BJ (cell line): ENCODE results near the gene ZMYND8. TPM values are rescaled to one million over a fixed set of nuclear protein-coding genes. Genes with fewer than 3 reads are reported as not detected.
"Not testable (repeated sequence)": the region's sequence is repeated elsewhere in the genome, so short reads cannot be mapped to it uniquely, and the experiment has no call there.

Experiments used
- CTCF ChIA-PET: fragments of 350-600 bp; formaldehyde crosslinking; extraction: SDS; loops from one replicate; lab custom pipeline; 2021; ENCODE audit warnings: antibody characterized with exemption, inconsistent platforms; lab: Yijun Ruan, JAX
- POLR2A ChIA-PET: fragments of 300-600 bp; sonication (Branson Sonifier 250); formaldehyde crosslinking; extraction: SDS; loops from one replicate; lab custom pipeline; 2021; ENCODE audit warnings: antibody characterized with exemption; lab: Charles Lee
- DNase-seq: peaks from one replicate; pipeline ENCODE4 v3.0.0-alpha.2; 2011; ENCODE audit warnings: low read depth
- H3K27me3 ChIP-seq: 2 replicates; pipeline ENCODE4 v1.6.0; 2011; ENCODE audit warnings: low read length; ENCODE audit not compliant: control insufficient read depth, insufficient read depth
- H3K36me3 ChIP-seq: 2 replicates; pipeline ENCODE4 v1.5.1; 2011; ENCODE audit warnings: low read length; ENCODE audit not compliant: control insufficient read depth, insufficient read depth
- H3K4me3 ChIP-seq: 2 replicates; pipeline ENCODE4 v1.5.1; 2011; ENCODE audit warnings: low read depth, mild to moderate bottlenecking, control low read depth, low read length
- polyA plus RNA-seq: library from polyadenylated mRNA; depleted of rRNA; stranded (reverse); fragments of >200 nt; gene quantifications from 2 replicates; pipeline ENCODE4 v1.2.3, GENCODE V29; 2011
- TF ChIP-seq, protein P1 (sequence below): IDR thresholded peaks from 2 replicates; pipeline ENCODE4 v1.5.1; 2011; ENCODE audit warnings: low read depth, mild to moderate bottlenecking, control low read depth, inconsistent platforms, low read length, moderate library complexity; ENCODE audit not compliant: insufficient read depth

Gene ZMYND8
- polyA plus RNA-seq, 1 experiment, result 12.7 TPM

DNA sequence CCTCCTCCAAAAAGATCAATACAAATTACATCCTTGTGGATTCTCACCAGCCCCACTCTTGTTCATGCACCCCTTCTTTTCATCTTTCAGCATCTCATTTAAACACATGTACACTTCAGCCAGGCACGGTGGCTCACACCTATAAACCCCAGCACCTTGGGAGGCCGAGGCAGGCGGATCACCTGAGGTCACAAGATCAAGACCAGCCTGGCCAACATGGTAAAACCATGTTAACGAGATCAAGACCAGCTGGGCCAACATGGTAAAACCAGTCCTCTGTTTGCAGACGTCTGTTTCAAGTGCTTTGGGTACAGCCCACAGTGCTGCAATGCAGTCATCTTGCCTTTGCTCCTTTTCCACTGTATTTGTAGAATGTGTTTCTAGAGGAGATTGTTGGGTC lies 45.3 kb downstream of the ZMYND8 start:
- H3K27me3 ChIP-seq, result no peaks in the 10 kb centered on the region
- CTCF ChIA-PET, result interaction anchor here (0.9 kb wide), 1 partner anchor 73 kb away, joined by 3 read pairs; no protein-coding TSS in a partner anchor
- TF ChIP-seq, protein P1, sequence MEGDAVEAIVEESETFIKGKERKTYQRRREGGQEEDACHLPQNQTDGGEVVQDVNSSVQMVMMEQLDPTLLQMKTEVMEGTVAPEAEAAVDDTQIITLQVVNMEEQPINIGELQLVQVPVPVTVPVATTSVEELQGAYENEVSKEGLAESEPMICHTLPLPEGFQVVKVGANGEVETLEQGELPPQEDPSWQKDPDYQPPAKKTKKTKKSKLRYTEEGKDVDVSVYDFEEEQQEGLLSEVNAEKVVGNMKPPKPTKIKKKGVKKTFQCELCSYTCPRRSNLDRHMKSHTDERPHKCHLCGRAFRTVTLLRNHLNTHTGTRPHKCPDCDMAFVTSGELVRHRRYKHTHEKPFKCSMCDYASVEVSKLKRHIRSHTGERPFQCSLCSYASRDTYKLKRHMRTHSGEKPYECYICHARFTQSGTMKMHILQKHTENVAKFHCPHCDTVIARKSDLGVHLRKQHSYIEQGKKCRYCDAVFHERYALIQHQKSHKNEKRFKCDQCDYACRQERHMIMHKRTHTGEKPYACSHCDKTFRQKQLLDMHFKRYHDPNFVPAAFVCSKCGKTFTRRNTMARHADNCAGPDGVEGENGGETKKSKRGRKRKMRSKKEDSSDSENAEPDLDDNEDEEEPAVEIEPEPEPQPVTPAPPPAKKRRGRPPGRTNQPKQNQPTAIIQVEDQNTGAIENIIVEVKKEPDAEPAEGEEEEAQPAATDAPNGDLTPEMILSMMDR, result no peak
- DNase-seq, result no peak
- POLR2A ChIA-PET, result no interaction called here
- peaks cover 7% of the 10 kb centered on the region; the same call in 1 of the 2 replicates for H3K36me3 ChIP-seq
- H3K4me3 ChIP-seq, result no peak overlapping the region

DNA sequence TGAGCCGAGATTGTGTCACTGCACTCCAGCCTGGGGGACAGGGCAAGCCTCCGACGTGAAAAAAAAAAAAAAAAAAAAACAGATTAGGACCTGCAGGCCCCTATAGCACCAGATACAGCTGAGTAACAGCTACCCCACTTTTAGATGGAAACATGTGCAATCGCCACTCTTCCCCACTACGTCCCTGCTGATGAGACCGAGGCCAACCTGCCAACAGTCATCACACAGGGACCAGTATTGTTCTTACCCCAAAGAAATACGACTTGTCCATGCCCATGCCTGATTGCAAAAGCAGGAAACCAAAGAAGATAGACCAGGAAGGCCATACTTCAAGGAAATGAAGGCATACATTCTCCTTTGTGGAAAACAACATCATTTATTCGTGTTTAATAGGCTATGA lies 45.8 kb downstream of the ZMYND8 start:
- peaks cover 7% of the 10 kb centered on the region; the same call in 1 of the 2 replicates for H3K36me3 ChIP-seq
- ChIA-PET CTCF (no interaction called here), POLR2A (no interaction called here)

DNA sequence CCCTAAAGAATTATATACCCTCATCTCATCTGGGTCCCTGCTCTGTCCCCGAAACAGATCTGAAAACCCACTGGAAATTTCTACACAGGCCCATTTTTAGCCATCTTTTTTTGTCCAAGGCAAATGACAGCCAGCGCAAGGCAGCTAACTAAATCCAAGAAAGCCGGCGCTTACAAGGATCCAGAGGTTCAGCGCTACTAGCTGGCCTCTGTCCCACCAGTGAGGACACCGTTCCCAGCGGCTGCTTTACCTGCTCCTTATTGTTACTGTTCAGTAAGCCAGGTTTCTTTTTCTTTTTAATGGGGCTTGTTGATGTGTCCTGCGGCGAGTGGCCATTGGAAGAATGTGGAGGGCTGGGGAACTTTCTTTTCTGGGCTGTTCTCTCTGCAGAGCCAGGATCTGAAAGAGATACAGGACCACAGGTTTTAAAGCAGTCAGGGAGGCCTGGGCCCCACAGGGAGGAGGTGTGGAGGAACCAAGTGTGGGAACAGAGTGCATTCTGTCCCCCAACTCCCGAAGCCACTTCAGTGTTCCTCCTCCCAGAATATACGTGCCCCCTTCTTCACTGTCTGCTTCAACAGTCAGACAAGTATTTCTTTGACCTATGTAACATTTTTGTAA lies 46.6 kb downstream of the ZMYND8 start:
- TF ChIP-seq, protein P1, result no peak
- Histone ChIP-seq H3K36me3 (peaks cover 7% of the 10 kb centered on the region; the same call in 1 of the 2 replicates), H3K4me3 (no peak overlapping the region), H3K27me3 (no peaks in the 10 kb centered on the region)
- CTCF ChIA-PET, result no interaction called here
- POLR2A ChIA-PET, result no interaction called here
- no peak for DNase-seq

More for the DNA sequence above, 45.8 kb downstream of the ZMYND8 start:
- TF ChIP-seq, protein P1, result no peak
- Histone ChIP-seq H3K4me3 (no peak overlapping the region), H3K27me3 (no peaks in the 10 kb centered on the region)
- DNase-seq, result no peak

DNA sequence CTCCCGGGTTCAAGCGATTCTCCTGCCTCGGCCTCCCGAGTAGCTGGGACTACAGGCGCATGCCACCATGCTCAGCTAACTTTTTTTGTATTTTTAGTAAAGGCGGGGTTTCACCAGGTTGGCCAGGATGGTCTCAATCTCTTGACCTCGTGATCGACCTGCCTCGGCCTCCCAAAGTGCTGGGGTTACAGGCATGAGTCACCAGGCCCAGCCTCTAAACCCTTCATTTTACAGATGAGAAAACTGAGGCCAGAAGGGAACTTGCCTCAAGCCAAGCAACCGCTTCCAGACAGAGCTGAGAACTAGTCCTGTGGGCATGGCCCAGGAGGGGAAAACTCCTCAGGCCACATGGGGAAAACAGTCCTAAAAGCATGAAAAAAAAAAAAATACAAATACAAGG lies 47.1 kb downstream of the ZMYND8 start:
- DNase-seq, result no peak
- Histone ChIP-seq H3K4me3 (no peak overlapping the region), H3K27me3 (no peaks in the 10 kb centered on the region), H3K36me3 (peaks cover 7% of the 10 kb centered on the region; the same call in 1 of the 2 replicates)
- TF ChIP-seq, protein P1, result no peak
- POLR2A ChIA-PET, result no interaction called here
- CTCF ChIA-PET, result interaction anchor here (1.6 kb wide), 1 partner anchor 75 kb away, joined by 6 read pairs; no protein-coding TSS in a partner anchor

DNA sequence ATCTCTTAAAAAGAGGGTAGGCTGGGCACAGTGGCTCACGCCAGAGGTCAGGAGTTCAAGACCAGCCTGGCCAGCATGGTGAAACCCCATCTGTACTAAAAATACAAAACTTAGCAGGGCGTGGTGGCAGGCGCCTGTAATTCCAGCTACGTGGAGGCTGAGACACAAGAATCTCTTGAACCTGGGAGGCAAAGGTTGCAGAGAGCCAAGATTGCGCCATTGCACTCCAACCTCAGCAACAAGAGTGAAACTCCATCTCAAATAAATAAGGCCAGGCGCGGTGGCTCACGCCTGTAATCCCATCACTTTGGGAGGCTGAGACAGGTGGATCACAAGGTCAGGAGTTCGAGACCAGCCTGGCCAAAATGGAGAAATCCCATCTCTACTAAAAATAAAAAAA lies 48.9 kb downstream of the ZMYND8 start:
- CTCF ChIA-PET, result interaction anchor here (0.6 kb wide), 1 partner anchor 160 kb away, joined by 3 read pairs; no protein-coding TSS in a partner anchor
- POLR2A ChIA-PET, H3K4me3 ChIP-seq, H3K36me3 ChIP-seq, DNase-seq, H3K27me3 ChIP-seq: not testable (repeated sequence)
